SW480 (cell line): Measurements from ENCODE around the gene PDE4D.

Experiments
- DNase-seq: peaks from one replicate; pipeline ENCODE4 v3.0.0-alpha.2; 2016; ENCODE audit warnings: low spot score

Gene PDE4D

GRCh38 chr5:59037941-59038797, 855.4 kb downstream of the PDE4D start:
- DNase-seq: peak; percentile 41

GRCh38 chr5:59037453-59037852, 856.1 kb downstream of the PDE4D start:
- DNase-seq: peak; percentile 27

- DNase-seq: peak; percentile 20
Observed at GRCh38 chr5:59037041-59037440, 856.5 kb downstream of the PDE4D start.

DNA sequence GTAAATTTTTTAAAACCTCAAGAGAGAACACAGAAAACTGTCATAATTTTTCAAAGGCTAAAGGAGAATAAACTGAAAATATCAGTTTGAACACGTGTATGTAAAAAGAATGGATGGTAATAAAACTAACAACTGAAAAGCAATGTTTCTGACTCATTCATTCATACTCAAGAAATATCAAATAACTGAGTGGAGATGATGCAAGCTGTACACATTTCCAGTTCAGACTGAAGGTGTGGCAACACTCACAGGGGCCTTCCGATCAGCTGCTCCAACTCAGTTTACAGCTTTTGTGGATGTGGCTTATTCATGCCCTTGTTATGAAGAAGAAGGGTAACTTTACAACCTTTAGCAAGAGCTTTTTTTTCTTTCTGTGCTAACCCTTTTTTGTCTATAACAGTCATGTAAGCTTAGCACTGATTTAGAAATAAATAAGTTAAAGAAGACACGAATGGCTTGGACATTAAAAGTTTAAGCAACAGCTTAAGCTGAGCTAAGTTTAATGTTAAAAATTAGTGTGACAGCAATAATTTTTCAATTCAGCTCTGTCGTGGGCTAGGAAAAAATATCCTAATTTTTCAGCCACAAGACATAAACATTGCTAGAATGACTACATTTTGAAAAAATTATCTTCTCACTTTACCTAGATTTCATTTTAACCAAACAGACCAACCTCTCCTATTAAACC, 857.1 kb downstream of the PDE4D start:
- peak; percentile 91 for DNase-seq

DNA sequence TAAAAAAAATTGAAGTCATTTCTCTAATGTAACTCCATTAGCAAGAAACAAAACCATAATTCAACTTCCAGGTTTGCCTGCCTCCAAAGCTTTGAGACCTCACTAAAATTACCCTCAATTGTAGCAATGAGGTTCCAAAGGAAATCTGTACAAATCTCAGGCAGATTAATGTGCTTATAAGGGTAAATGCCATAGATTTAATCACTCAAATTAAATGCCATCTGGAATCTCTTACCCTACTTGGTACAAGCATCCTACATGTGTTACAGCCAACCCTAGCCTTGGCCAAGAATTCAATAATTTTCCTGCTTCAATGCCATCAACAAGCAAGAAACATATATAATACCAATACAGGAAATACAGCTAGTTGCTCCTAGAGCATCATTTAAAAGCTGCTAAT, 857.8 kb downstream of the PDE4D start:
- DNase-seq: no peak

- peak; percentile 73 for DNase-seq
Observed at GRCh38 chr5:59034498-59035186, 858.9 kb downstream of the PDE4D start.

GRCh38 chr5:59027145-59027907, 866.2 kb downstream of the PDE4D start:
- no peak for DNase-seq

GRCh38 chr5:59025734-59026133, 867.8 kb downstream of the PDE4D start:
- no peak for DNase-seq

- no peak for DNase-seq
Observed at GRCh38 chr5:59021837-59022514, 871.5 kb downstream of the PDE4D start.

DNA sequence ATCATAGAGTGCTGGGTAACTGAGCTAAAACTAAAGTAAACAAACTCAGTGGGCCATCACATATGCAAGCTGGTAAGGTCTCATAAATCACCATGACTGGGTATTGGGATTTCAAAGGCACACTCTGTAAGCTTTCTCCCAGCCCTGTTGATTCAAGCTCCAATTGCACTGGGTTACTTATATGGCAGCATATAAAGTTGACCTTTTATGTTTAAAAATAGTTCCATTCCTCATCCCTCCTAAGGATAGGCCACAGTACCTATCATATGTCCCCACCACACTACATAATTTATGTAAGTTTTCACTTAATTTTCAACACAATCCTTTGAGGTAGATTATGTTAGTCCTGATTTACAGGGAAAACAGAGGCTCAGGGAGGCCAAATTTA, 872.2 kb downstream of the PDE4D start:
- DNase-seq: no peak

GRCh38 chr5:59020611-59021285, 872.8 kb downstream of the PDE4D start:
- DNase-seq: peak; percentile 65

DNA sequence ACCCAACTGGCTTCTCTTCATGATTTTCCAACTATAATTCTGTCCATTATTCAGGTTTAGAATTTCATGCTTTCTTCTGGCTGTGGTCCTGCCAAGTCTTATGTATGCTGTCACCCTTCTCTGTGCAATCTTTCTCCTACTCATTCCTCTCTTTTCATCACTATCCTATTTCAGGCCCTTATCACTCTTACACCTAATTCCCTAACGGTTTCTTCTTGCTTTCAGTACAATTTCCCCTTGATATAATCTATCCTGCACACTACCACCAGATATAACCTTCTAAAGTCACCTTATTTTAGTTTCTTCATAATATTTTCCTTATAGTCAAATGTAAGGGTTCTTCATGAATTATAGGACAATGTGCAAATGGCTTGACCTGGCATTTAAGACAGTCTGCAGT, 874.4 kb downstream of the PDE4D start:
- DNase-seq: no peak

GRCh38 chr5:59016925-59017324, 876.6 kb downstream of the PDE4D start:
- no peak for DNase-seq

GRCh38 chr5:59008816-59009473, 884.6 kb downstream of the PDE4D start:
- DNase-seq: no peak

DNA sequence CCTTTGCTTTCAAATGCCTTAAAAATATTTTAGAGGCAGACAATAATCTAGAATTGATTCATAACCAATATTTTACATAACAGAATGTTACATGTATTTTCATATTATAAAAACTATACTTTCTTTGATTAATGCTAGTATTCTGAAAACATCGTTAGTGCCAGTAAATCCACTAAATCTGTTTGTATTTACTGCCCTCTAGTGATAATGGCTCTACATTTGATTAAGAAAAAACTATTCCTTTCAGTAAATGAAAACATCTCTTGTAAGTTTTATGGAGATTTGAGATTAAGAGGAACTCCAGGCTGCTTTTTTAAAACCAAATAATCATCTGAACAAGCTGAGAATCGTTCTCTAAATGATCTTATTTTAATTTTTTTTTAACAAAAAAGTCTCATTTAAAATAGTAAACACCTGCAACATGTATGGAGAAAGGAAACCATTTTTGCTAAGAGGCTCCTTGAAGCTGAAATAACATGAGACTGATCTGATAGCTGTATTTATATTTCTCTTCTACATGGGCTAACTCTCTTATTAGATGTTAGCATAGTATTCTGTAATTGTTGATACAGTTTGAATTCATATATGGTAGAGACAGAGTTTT, 886.0 kb downstream of the PDE4D start:
- DNase-seq: peak; percentile 27

DNA sequence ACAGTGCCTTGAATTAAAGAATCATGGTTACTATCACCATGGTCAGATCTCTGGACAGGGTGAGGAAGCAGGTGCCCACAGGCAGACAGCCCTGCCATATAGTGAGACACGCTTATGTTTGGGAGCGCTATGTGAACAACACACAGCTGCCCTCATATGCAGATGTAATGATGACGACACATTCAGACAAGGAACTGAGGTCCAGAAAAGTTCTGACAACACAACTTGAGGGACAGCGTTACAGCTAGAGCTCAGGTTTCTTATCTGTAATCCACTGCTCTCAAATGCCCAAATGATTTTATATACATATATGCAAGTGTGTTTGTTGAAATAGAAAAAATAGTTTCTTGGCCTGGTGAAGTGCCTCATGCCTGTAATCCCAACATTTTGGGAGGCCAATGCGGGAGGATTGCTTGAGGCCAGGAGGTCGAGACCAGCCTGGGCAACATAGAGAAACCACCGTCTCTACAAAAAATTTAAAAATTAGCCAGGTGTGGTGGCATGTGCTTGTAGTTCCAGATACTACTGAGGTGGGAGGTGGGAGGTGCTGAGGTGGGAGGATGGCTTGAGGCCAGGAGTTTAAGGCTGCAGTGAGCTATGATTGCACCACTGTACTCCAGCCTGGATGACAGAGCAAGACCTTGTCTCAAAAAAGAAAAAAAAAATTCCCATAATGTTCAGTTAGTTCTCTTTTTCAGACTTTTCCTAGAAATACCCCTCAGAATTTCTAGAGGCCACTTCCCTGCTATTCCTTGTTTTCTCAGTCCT, 887.4 kb downstream of the PDE4D start:
- no peak for DNase-seq

GRCh38 chr5:59003641-59004040, 889.9 kb downstream of the PDE4D start:
- DNase-seq: no peak

- no peak for DNase-seq
Observed at GRCh38 chr5:59003124-59003523, 890.4 kb downstream of the PDE4D start.

GRCh38 chr5:59002162-59002825, 891.2 kb downstream of the PDE4D start:
- no peak for DNase-seq
